Measurements from ENCODE around the gene TNFRSF17.

TNFRSF17 gene

DNA sequence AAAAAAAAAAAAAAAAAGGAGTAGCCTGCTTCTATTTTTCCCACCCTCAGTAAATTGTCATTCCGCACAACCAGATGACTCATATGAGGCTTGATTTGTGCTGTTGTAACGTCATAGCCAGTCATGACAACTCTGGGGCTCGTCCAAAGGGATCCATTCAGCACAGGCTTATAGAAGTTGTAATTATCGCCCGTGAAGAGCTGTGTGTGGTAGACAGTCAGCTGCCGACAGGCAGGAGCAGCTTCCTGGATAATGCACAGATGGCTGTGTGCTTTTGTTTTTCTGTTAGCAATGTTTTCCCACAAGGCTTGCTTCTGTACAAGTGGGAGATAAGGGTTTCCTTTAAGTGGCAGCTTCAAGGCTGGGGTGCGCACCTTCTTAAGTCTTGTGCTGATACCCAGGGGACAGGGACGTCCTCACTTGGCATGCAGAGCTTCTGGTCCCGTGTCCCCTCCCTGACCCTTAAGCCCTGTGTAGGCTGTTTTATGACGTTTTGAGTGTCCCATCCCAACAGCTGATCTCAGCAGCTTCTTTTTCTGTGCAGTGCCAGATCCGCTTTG lies 37.5 kb downstream of the TNFRSF17 start:
- DNase-seq (ENCODE audit: low spot score), result no peak

DNA sequence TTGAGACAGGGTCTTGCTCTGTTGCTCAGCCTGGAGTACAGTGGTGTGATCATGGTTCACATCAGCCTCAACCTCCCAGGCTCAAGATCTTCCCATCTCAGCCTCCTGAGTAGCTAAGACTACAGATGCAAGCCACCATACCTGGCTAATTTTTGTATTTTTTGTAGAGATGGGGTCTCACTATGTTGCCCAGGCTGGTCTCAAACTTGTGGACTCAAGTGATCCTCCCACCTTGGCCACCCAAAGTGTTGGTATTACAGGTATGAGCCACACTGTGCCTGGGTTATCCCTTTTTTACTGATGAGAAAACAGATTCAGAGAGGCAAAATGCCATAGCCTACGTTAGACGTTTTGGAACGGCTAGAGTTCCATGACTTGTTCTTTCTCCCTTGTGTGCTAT lies 41.6 kb downstream of the TNFRSF17 start:
- DNase-seq (ENCODE audit: low spot score), result no peak

DNA sequence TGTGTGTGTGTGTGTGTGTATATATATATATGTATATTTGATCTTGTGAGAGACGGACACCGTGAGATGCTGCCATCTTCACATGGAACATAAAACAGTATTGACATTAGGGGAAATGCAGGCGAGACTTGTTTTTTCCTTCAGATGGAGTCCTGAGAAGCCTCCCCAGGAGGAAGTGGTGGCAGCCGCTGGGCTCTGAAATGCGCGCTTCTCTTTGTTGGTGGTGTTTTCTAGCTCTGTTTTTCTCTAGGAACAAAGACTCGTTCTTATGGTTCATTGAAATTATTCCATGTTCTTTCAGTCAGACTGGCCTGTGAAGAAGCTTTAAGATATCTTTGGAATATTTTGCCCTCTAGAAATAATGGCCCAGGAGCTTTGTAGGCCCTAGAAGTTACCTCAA lies 44.5 kb downstream of the TNFRSF17 start:
- DNase-seq (ENCODE audit: low spot score), result no peak

DNA sequence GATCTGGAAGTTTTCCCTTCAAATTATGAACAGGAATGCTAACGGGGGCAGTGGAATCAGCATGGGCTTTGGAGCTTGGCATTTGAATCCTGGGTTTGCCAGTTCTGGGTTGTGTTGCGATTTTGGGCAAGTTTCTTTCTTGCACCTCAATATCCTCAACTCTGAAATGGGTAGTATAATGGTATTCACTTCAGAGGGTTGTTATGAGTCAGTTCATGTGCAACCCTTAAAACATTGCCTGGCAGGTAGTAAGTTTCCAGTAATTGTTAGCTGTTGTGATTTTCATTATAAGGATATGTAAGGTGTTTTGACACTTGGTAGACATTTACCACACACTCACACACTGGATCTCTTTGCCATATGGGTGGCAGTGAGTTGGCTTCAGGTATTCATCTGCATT lies 44.9 kb downstream of the TNFRSF17 start:
- DNase-seq (ENCODE audit: low spot score), result no peak

DNA sequence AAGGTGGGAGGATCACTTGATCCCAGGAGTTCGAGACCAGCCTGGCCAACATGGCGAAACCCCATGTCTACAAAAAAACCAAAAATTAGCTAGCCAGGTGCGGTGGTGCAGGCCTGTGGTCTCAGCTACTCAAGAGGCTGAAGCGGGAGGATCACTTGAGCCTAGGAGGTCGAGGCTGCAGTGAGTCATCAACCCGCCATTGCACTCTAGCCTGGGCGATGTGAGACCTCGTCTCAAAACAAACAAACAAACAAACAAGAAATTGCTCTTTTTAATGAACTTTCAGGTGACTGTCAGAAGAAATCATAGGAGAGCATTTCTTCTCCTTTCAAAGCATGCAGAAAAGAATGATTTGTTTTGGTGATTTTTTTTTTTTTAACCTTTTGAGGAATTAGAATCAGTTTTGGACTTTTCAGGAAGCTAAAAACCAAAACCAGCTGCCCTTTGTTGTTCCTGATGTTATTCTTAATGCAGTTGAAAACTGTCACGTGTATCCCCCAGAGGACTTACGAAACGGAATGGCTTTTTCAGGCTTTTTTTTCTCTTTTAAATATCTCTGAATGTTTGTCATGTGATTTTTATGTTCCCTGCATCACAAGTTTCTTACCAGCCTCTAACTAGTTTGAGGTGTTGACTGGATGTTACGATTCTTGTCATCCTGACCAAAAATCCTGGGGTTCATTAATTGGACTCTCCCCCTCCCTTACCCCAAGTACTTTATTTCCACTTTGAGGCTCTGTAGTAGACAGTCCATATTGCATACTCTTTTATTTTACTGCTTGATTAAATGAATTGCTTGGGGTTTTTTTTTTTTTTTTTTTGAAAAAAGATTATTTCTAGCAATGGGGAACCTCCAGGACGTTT lies 45.6 kb downstream of the TNFRSF17 start:
- DNase-seq (ENCODE audit: low spot score), result no peak

- no peak for DNase-seq (ENCODE audit: low spot score)
Measured at GRCh38 chr16:12011565-12011964, 46.6 kb downstream of the TNFRSF17 start.

- DNase-seq (ENCODE audit: low spot score), result no peak
Measured at GRCh38 chr16:12016291-12016947, 51.4 kb downstream of the TNFRSF17 start.

- no peak for DNase-seq (ENCODE audit: low spot score)
Measured at GRCh38 chr16:12017558-12017957, 52.5 kb downstream of the TNFRSF17 start.

Data from putamen (tissue), 1 donor.